Measurements from ENCODE around the gene FTH1.
A peak's percentile ranks its signal among the peaks of the same experiment; 100 is the strongest.
"Not testable (repeated sequence)": the region's sequence is repeated elsewhere in the genome, so short reads cannot be mapped to it uniquely, and the experiment has no call there.

Gene FTH1

GRCh38 chr11:61967116-61967923, at the start of gene FTH1:
FTH1 (minus strand) TSS chr11:61967634; CDS start chr11:61967425, 209 bp downstream.
- peak; percentile 93 for DNase-seq

DNA sequence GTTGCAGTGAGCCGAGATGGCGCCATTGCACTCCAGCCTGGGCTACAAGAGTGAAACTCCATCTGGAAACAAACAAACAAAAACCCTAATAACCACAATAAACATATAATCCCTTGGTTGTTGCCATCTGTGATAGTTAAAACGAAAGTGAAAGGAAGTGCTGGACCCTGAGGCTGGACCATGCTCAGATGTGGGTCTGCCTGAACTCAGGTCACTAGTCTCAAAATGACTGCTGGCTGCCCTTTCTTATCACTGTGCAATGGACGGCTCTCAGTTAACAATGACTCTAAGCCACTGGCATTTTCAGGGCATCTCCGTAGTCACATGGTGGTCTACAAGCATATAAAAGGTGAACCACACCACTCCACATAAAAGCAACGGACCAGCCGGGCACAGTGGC, 48.2 kb upstream of the FTH1 start:
- no peak for DNase-seq

- DNase-seq = no peak
Measured at GRCh38 chr11:62013537-62014476, 46.4 kb upstream of the FTH1 start.

DNA sequence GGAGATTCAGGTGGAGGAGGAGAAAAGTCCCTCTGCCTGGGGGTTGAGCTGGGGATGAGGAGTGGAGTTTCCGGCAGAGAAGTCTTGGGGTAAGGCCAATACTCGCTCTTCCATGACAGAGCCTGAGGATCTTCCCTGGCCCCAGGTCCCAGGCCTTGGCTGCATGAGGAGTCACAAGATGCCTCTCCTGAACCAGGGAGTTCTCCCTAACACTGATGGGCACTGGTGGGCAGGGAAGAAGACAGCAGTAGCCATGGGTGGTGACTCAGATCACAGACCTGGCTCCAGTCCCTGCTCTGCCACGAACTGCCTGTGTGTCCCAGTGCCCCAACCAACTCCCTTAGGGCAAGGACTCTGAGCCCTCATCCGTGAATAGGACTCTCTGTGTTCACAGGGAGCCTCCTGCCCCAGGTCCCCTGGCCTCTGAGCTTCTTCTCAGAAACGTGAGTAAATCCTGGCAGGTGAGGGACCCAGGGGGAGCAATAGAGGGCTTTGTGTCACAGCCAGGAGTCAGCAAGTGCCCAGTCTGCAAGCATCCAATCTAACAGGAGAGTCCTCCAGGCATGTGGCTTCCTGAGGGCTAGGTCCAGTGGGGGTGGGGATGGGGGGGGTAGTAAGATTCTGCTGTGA, 45.5 kb upstream of the FTH1 start:
- no peak for DNase-seq

GRCh38 chr11:62012451-62012831, 45.0 kb upstream of the FTH1 start:
- DNase-seq = peak; percentile 20

GRCh38 chr11:62011881-62012280, 44.4 kb upstream of the FTH1 start:
- no peak for DNase-seq

GRCh38 chr11:62010935-62011528, 43.6 kb upstream of the FTH1 start:
- DNase-seq = no peak

DNA sequence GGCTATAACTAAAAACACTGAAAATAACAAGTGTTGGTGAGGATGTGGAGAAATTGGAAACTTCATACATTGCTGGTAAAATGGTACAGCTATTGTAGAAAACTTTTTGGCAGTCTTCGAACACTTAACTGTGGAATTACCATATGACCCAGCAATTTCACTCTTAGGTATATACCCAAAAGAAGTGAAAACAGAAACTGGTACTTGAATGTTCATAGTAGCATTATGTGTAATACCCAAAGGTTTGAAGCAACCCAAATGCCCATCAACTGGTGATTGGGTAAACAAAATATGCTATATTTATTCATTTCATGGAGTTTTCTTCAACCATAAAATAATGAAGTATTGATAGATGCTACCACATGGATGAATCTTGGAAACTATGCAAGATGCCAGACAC, 40.8 kb upstream of the FTH1 start:
- DNase-seq = no peak

DNA sequence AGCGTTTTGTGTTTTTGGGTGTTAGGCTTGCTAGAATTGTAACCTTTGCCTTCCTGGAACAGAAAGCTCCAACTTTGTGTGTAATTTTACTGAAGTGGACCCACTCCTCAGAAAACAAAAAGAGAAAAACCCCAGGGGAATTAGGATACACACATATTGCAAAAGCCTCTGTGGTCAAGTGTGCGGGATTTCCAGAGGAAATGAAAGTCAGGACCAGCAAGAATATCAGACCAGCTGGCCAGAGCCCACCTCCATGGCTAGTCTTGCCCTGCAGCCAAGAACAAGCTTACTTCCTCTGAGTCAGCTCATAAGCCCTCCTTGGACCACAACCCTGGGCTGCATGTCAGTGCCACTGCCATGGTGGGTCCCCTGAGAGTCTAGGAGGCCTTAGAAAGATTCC, 37.0 kb upstream of the FTH1 start:
- DNase-seq = peak; percentile 62

DNA sequence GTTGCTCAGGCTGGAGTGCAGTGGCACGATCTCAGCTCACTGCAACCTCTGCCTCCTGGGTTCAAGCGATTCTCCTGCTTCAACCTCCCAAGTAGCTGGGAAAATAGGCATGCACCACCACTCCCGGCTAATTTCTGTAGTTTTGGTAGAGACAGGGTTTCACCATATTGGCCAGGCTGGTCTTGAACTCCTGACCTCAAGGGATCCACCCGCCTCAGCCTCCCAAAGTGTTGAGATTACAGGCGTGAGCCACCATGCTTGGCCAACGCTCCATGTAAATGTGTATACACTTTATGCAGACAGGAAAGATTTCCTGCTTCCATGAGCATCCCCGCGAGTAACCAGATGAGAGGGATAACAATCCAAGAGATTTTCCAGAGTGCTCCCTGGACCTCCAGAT, 34.8 kb upstream of the FTH1 start:
- DNase-seq = not testable (repeated sequence)

GRCh38 chr11:62001450-62002191, 34.2 kb upstream of the FTH1 start:
- no peak for DNase-seq

DNA sequence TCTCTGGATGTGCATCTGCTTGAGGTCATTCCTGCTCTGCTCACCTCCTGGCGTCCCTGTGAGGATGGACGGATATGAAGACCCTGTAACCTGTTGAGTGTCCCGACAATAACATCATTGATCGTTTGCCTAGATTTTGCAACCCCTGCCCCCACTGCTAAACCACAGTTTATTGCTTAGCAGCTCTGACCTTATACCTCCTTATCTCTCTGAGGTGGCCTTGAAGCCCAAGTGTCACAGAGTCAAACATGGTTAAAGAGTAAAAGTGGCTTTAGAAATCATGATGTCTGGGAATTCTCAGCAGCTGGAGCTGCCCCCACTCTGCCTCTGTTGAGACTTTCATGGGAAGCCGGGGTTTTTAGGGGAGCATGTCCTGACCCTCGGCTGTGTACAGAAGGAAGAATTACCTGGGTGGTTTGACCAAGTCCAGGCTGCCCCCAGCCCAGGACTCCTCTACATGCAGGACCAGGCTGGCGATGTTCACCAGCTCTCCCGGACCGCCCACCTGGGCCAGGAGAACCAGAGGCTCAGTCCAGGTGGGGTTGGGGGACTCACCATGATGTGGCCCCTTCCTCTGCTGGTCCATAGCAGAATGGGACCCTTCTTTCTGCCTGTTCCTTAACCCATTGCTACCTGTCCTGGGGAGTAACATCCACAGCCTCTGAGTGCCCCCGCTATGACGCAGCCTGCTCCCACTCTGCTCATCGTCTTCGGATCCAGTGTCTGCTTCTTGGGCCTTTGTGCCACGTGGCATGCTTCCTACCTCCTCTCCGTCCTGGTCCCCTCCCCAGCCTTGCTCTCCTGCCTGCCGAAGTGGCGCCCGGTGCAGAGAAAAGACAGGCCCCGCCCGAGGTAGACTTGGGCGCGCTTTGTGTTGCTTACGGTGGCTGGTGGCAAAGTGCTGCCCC, 33.4 kb upstream of the FTH1 start:
- DNase-seq = no peak

DNA sequence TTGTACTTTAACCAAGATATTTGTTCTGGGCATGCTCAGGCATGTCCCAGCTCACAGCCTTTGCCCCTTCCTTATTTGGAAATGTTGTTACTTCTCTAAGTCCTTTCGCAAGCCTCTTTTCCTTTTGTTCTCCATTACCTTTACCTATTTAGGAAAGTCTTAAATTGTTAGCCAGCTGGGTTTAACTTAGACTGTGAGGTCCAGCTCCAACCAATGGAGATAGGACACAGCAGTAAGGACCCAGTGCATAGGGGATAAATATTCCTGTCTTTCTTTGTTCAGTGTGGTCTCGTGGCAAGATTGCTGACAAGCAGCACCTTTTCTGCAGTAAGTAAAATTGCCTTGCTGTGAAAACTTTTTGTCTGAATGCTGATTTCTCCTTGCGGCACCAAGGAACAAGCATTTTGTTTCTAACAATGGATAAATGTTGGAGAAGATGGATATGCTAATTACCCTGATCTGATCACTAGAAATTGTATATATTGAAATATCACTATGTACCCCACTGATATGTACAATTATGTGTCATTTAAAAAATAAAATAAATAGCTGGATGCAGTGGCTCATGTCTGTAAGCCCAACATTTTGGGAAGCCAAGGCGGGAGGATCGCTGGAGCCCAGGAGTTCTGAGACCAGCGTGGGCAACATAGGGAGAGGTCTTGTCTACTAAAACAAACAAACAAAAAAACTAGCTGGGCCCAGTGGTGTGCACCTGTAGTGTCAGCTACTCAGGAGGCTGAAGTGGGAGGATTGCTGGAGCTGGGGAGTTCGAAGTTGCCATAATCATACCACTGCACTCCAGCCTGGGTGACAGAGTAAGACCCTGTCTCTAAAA, 31.9 kb upstream of the FTH1 start:
- no peak for DNase-seq

DNA sequence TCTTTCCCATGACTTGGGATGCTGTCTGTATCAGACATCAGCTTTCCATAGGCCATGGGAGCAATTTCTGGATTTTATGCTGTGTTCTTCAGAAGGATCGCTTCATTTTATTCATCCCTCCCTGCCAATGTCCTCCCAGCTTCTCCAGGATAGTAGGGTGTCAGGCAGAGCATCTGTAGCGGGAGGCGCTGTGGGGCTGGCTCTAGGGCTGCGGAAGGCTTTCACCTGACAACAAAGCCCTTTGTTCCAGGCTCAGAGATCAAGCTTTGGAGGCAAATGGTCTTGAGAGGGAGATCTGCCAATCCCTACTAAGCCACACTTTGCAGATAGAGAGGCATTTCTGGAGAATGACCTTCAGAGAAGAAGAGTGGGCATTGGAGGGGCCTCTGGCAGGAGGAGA, 29.5 kb upstream of the FTH1 start:
- no peak for DNase-seq

- DNase-seq = no peak
Measured at GRCh38 chr11:61994981-61995380, 27.5 kb upstream of the FTH1 start.

DNA sequence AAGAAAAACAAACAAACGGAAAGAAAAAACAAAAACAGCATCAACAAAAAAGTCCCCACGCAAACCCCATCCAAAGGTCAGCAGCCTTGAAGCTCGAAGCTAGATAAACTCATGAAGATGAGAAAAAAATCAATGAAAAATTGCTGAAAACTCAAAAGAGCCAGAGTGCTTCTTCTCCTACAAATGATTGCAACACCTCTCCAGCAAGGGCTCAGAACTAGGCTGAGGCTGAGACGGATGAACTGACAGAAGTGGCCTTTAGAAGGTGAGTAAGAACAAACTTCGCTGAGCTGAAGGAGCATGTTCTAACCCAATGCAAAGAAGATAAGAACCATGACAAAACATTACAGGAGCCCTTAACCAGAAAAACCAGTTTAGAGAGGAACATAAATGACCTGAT, 18.4 kb upstream of the FTH1 start:
- no peak for DNase-seq

DNA sequence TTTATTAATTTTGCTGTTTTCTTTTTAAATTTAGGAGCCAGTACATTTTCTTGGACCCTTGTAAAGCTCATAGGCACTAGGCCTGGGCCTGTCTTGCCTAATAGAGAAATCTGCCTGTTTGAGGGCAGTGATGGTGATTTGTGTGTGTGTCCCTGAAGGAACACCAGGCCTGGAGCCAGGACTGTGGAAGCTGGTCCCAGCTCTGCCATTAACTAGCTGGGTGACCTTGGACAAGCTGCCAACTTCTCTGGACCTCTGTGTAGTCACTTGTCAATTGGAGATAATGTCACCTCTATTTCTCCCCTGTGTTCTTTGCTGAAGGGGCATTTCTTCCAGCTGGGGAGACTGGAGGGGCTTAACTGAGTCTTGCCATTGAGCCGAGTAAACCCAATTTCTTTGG, 16.0 kb upstream of the FTH1 start:
- no peak for DNase-seq

- DNase-seq = no peak
Measured at GRCh38 chr11:61980783-61981541, 13.5 kb upstream of the FTH1 start.

Data from fibroblast of skin of right biceps (primary cell).